ENCODE measurements around the gene ITPKC. TPM values are rescaled to one million over a fixed set of nuclear protein-coding genes. Genes with fewer than 3 reads are reported as not detected.

The ITPKC gene
- total RNA-seq: 92.6 TPM

- intact Hi-C loops (cut with DNase I): loop anchor here (5.0 kb wide), 1 partner anchor 81 kb away; the partner anchor contains the start of gene EGLN2
- no peaks in the 10 kb centered on the region for H3K9me3 ChIP-seq
- peak within 1 kb of the TSS; percentile 99 for H3K27ac ChIP-seq
- peak in 1 of 2 donors; percentile 77 for TF ChIP-seq POLR2A (IDR thresholded peaks at IDR 0.05)
- TF ChIP-seq CTCF (IDR thresholded peaks at IDR 0.05): peak in 1 of 3 experiments; percentile 0
- peak; percentile 98 to 99 for TF ChIP-seq POLR2AphosphoS5 (IDR thresholded peaks at IDR 0.05; ENCODE audit: insufficient read depth in 1 of 2, low read depth in 1 of 2)
- peak; percentile 98 to 99 for DNase-seq (ENCODE audit: extremely low spot score in 2 of 2)
- peak within 1 kb of the TSS; percentile 63 to 92 for H3K4me3 ChIP-seq
- no peaks in the 10 kb centered on the region for H3K27me3 ChIP-seq
- H3K4me1 ChIP-seq: peaks cover 75% of the 10 kb centered on the region
- H3K36me3 ChIP-seq: peaks cover 0 to 15% of the 10 kb centered on the region in 2 donors
These were observed at the start of gene ITPKC, which contains the start of gene COQ8B for GRCh38 chr19:40716482-40717324. TSS of gene ITPKC (plus strand) at chr19:40717112. CDS start at chr19:40717136, 24 bp downstream. TSS of gene COQ8B (minus strand) at chr19:40716886. CDS start at chr19:40714632, 2,254 bp downstream.

DNA sequence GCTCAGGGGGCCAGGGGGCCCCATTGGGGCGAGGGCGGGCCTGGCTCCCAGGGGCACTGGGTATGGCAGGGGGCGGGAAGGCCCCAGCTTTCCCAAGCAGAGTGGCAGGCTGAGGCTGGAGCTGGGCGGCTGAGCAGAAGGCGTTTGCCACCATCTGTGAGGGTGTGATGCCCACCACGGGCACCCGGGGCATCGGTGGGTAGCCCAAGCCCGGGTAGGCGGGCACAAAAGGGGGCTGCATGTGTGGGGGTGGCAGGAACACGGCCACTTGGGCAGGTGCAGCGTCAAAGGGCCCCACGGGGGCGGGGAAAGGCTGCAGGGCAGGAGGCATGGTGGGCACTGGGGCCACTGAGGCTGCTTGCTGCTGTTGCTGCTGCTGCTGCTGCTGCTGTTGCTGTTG is 49.3 kb upstream of the ITPKC start:
- H3K4me3 ChIP-seq: no peak overlapping the region
- H3K27me3 ChIP-seq: no peaks in the 10 kb centered on the region
- DNase-seq (ENCODE audit: extremely low spot score in 2 of 2): no peak
- peaks cover 27% of the 10 kb centered on the region for H3K4me1 ChIP-seq
- H3K36me3 ChIP-seq: peaks cover 4 to 59% of the 10 kb centered on the region in 2 donors
- TF ChIP-seq CTCF (IDR thresholded peaks at IDR 0.05): no peak
- no peak for TF ChIP-seq POLR2A (IDR thresholded peaks at IDR 0.05)
- no peak for TF ChIP-seq POLR2AphosphoS5 (IDR thresholded peaks at IDR 0.05; ENCODE audit: insufficient read depth in 1 of 2, low read depth in 1 of 2)
- H3K9me3 ChIP-seq: no peaks in the 10 kb centered on the region
- no peak overlapping the region for H3K27ac ChIP-seq
- intact Hi-C loops (cut with DNase I): no loop called here

- Histone ChIP-seq H3K36me3 (peaks cover 4 to 71% of the 10 kb centered on the region in 2 donors), H3K9me3 (no peaks in the 10 kb centered on the region), H3K4me3 (no peak overlapping the region), H3K4me1 (peaks cover 14% of the 10 kb centered on the region), H3K27me3 (no peaks in the 10 kb centered on the region), H3K27ac (no peak overlapping the region)
- TF ChIP-seq POLR2AphosphoS5 (IDR thresholded peaks at IDR 0.05; ENCODE audit: insufficient read depth in 1 of 2, low read depth in 1 of 2): no peak
- TF ChIP-seq CTCF (IDR thresholded peaks at IDR 0.05): no peak
- TF ChIP-seq POLR2A (IDR thresholded peaks at IDR 0.05): no peak
- intact Hi-C loops (cut with DNase I): no loop called here
- no peak for DNase-seq (ENCODE audit: extremely low spot score in 2 of 2)
These were observed 47.8 kb upstream of the ITPKC start for GRCh38 chr19:40668991-40669614.

GRCh38 chr19:40671404-40671803 is 45.5 kb upstream of the ITPKC start:
- H3K9me3 ChIP-seq: no peaks in the 10 kb centered on the region
- TF ChIP-seq POLR2AphosphoS5 (IDR thresholded peaks at IDR 0.05; ENCODE audit: insufficient read depth in 1 of 2, low read depth in 1 of 2) (no peak), CTCF (IDR thresholded peaks at IDR 0.05) (no peak), POLR2A (IDR thresholded peaks at IDR 0.05) (no peak)
- no peak for DNase-seq (ENCODE audit: extremely low spot score in 2 of 2)
- H3K27ac ChIP-seq: no peak overlapping the region
- H3K4me1 ChIP-seq: peaks cover 10% of the 10 kb centered on the region
- H3K36me3 ChIP-seq: peaks cover 4 to 79% of the 10 kb centered on the region in 2 donors
- H3K27me3 ChIP-seq: no peaks in the 10 kb centered on the region
- no peak overlapping the region for H3K4me3 ChIP-seq
- intact Hi-C loops (cut with DNase I): no loop called here

All from vagina (tissue), 2 donors.